ENCODE results near the gene PKNOX2.

- no peak for TF ChIP-seq POLR2A (IDR thresholded peaks at IDR 0.05)
- TF ChIP-seq EP300 (IDR thresholded peaks at IDR 0.05) = no peak
- TF ChIP-seq POLR2AphosphoS5 (IDR thresholded peaks at IDR 0.05) = no peak
- no peak for TF ChIP-seq CTCF (IDR thresholded peaks at IDR 0.05)
Measured at GRCh38 chr11:125215976-125216375, 51.4 kb downstream of the PKNOX2 start.

Measured in suprapubic skin (tissue), 4 donors.